ENCODE data around the gene COX7A1. TPM values are rescaled to one million over a fixed set of nuclear protein-coding genes. Genes with fewer than 3 reads are reported as not detected.

Gene COX7A1
- total RNA-seq, 1 experiment from 2014 or later, result 0.70 TPM

DNA sequence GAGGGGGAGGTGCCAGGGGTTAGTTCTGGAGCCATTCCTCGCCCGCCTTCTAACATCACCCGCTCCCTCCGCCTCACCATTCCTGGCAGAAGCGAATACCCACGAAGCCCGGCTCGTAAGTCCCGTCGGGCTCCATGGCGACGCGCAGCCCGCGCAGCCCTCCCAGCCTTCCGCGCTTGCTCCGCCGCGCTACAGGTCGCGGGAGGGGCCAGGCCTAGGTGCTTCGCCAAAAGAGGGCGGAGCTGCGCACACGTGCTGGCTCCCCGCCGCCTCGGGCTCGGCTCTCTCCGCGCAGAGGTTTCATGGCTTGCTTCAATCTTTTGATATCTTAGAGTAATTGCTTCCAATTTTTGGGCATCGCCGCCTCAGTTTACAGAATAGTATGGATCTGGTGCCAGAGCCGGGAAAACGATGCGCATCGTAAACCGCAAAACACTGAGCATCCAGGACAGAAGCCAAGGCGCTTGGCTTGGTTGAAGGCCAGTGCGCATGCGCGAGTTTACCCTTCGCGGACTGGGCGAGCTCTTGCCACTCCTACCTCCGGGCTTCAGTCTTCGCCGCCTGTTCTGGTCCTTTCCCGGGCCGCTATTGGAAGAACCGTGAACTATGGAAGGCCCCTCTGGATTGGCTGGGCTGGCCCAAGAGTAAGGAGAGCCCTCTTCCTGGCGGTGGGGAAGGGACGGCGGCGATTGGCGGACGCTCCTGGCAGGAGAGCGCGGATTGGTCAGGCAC lies 37.4 kb downstream of the COX7A1 start, which contains the start of gene POLR2I (continued):
- TF ChIP-seq FOXJ3 (CRISPR knock-in tag; IDR thresholded peaks at IDR 0.05; ENCODE audit: borderline replicate concordance), result no peak
- no peak for TF ChIP-seq RELA (CRISPR knock-in tag; IDR thresholded peaks at IDR 0.05; ENCODE audit: borderline replicate concordance)
- TF ChIP-seq ZNF425 (CRISPR knock-in tag; conservative IDR thresholded peaks at IDR 0.05), result no peak
- TF ChIP-seq NR2C2 (CRISPR knock-in tag; IDR thresholded peaks at IDR 0.05), result no peak
- TF ChIP-seq, protein P1, sequence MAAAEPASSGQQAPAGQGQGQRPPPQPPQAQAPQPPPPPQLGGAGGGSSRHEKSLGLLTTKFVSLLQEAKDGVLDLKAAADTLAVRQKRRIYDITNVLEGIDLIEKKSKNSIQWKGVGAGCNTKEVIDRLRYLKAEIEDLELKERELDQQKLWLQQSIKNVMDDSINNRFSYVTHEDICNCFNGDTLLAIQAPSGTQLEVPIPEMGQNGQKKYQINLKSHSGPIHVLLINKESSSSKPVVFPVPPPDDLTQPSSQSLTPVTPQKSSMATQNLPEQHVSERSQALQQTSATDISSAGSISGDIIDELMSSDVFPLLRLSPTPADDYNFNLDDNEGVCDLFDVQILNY (CRISPR knock-in tag; IDR thresholded peaks at IDR 0.05), result peak; percentile 80
- peak; percentile 99 for TF ChIP-seq MAX (CRISPR knock-in tag; IDR thresholded peaks at IDR 0.05)
- peak; percentile 75; the same call in 1 of the 2 replicates for TF ChIP-seq ETV6 (CRISPR knock-in tag; IDR thresholded peaks at IDR 0.05)
- TF ChIP-seq CBFB (CRISPR knock-in tag; IDR thresholded peaks at IDR 0.05; ENCODE audit: low read depth), result no peak
- TF ChIP-seq ZNF232 (CRISPR knock-in tag; IDR thresholded peaks at IDR 0.05), result peak; percentile 14; the same call in 1 of the 2 replicates
- TF ChIP-seq EMX1 (CRISPR knock-in tag; IDR thresholded peaks at IDR 0.05), result no peak
- TF ChIP-seq, protein P2, sequence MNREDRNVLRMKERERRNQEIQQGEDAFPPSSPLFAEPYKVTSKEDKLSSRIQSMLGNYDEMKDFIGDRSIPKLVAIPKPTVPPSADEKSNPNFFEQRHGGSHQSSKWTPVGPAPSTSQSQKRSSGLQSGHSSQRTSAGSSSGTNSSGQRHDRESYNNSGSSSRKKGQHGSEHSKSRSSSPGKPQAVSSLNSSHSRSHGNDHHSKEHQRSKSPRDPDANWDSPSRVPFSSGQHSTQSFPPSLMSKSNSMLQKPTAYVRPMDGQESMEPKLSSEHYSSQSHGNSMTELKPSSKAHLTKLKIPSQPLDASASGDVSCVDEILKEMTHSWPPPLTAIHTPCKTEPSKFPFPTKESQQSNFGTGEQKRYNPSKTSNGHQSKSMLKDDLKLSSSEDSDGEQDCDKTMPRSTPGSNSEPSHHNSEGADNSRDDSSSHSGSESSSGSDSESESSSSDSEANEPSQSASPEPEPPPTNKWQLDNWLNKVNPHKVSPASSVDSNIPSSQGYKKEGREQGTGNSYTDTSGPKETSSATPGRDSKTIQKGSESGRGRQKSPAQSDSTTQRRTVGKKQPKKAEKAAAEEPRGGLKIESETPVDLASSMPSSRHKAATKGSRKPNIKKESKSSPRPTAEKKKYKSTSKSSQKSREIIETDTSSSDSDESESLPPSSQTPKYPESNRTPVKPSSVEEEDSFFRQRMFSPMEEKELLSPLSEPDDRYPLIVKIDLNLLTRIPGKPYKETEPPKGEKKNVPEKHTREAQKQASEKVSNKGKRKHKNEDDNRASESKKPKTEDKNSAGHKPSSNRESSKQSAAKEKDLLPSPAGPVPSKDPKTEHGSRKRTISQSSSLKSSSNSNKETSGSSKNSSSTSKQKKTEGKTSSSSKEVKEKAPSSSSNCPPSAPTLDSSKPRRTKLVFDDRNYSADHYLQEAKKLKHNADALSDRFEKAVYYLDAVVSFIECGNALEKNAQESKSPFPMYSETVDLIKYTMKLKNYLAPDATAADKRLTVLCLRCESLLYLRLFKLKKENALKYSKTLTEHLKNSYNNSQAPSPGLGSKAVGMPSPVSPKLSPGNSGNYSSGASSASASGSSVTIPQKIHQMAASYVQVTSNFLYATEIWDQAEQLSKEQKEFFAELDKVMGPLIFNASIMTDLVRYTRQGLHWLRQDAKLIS (CRISPR knock-in tag; IDR thresholded peaks at IDR 0.05; ENCODE audit: borderline replicate concordance), result no peak
- no peak for TF ChIP-seq SOX15 (CRISPR knock-in tag; IDR thresholded peaks at IDR 0.05)
- TF ChIP-seq NFATC4 (CRISPR knock-in tag; IDR thresholded peaks at IDR 0.05), result no peak
- peak; percentile 83; the same call in 1 of the 2 replicates for TF ChIP-seq TP53 (CRISPR knock-in tag; IDR thresholded peaks at IDR 0.05)
- TF ChIP-seq OVOL2 (CRISPR knock-in tag; IDR thresholded peaks at IDR 0.05; ENCODE audit: borderline replicate concordance), result no peak
- TF ChIP-seq, protein P3, sequence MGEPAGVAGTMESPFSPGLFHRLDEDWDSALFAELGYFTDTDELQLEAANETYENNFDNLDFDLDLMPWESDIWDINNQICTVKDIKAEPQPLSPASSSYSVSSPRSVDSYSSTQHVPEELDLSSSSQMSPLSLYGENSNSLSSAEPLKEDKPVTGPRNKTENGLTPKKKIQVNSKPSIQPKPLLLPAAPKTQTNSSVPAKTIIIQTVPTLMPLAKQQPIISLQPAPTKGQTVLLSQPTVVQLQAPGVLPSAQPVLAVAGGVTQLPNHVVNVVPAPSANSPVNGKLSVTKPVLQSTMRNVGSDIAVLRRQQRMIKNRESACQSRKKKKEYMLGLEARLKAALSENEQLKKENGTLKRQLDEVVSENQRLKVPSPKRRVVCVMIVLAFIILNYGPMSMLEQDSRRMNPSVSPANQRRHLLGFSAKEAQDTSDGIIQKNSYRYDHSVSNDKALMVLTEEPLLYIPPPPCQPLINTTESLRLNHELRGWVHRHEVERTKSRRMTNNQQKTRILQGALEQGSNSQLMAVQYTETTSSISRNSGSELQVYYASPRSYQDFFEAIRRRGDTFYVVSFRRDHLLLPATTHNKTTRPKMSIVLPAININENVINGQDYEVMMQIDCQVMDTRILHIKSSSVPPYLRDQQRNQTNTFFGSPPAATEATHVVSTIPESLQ (CRISPR knock-in tag; IDR thresholded peaks at IDR 0.05), result no peak
- TF ChIP-seq PRDM15 (CRISPR knock-in tag; IDR thresholded peaks at IDR 0.05), result no peak
- 0 out of 2 replicates have a peak, but pooled peaks have one; percentile 24 for TF ChIP-seq KAT7 (CRISPR knock-in tag; IDR thresholded peaks at IDR 0.05; ENCODE audit: borderline replicate concordance)
- TF ChIP-seq, protein P4, sequence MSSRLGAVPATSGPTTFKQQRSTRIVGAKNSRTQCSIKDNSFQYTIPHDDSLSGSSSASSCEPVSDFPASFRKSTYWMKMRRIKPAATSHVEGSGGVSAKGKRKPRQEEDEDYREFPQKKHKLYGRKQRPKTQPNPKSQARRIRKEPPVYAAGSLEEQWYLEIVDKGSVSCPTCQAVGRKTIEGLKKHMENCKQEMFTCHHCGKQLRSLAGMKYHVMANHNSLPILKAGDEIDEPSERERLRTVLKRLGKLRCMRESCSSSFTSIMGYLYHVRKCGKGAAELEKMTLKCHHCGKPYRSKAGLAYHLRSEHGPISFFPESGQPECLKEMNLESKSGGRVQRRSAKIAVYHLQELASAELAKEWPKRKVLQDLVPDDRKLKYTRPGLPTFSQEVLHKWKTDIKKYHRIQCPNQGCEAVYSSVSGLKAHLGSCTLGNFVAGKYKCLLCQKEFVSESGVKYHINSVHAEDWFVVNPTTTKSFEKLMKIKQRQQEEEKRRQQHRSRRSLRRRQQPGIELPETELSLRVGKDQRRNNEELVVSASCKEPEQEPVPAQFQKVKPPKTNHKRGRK (CRISPR knock-in tag; IDR thresholded peaks at IDR 0.05; ENCODE audit: borderline replicate concordance), result no peak
- TF ChIP-seq, protein P5, sequence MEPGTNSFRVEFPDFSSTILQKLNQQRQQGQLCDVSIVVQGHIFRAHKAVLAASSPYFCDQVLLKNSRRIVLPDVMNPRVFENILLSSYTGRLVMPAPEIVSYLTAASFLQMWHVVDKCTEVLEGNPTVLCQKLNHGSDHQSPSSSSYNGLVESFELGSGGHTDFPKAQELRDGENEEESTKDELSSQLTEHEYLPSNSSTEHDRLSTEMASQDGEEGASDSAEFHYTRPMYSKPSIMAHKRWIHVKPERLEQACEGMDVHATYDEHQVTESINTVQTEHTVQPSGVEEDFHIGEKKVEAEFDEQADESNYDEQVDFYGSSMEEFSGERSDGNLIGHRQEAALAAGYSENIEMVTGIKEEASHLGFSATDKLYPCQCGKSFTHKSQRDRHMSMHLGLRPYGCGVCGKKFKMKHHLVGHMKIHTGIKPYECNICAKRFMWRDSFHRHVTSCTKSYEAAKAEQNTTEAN (CRISPR knock-in tag; IDR thresholded peaks at IDR 0.05), result peak; percentile 89
- TF ChIP-seq, protein P6, sequence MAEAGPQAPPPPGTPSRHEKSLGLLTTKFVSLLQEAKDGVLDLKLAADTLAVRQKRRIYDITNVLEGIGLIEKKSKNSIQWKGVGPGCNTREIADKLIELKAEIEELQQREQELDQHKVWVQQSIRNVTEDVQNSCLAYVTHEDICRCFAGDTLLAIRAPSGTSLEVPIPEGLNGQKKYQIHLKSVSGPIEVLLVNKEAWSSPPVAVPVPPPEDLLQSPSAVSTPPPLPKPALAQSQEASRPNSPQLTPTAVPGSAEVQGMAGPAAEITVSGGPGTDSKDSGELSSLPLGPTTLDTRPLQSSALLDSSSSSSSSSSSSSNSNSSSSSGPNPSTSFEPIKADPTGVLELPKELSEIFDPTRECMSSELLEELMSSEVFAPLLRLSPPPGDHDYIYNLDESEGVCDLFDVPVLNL (CRISPR knock-in tag; IDR thresholded peaks at IDR 0.05; ENCODE audit: borderline replicate concordance, low read depth), result no peak
